MM.1S (cell line): ENCODE data around the gene FLAD1.
A peak's percentile ranks its signal among the peaks of the same experiment; 100 is the strongest.
"Not testable (repeated sequence)": the region's sequence is repeated elsewhere in the genome, so short reads cannot be mapped to it uniquely, and the experiment has no call there.

Experiments used
- CTCF ChIP-seq: fragments of 300-600 bp; sonication (generic); IDR thresholded peaks from 2 replicates; pipeline ENCODE4 v1.5.1; 2016; ENCODE audit warnings: antibody characterized with exemption, low read length, mixed read lengths
- EZH2 ChIP-seq: fragments of 300-600 bp; sonication (generic); optimal IDR thresholded peaks from 2 replicates; pipeline ENCODE3; 2017; ENCODE audit warnings: low read depth, mild to moderate bottlenecking, antibody characterized with exemption, low read length, mixed read lengths
- EZH2phosphoT487 ChIP-seq: fragments of 300-600 bp; sonication (generic); IDR thresholded peaks from 2 replicates; pipeline ENCODE4 v1.6.1; 2018; ENCODE audit warnings: antibody characterized with exemption, low read length

GRCh38 chr1:154995301-154995983 is 12.3 kb downstream of the FLAD1 start:
- TF ChIP-seq EZH2, EZH2phosphoT487: not testable (repeated sequence)
- TF ChIP-seq CTCF: peak; percentile 40
